Adrenal gland (tissue), 5 donors: ENCODE measurements around the gene POT1.

Source experiments
- POLR2A ChIP-seq, 2 donors: fragments of 450-650 bp; IDR thresholded peaks; one replicate each; pipeline ENCODE4 v1.6.1; 2017; ENCODE audit warnings: antibody characterized with exemption in 2 of 2, mild to moderate bottlenecking in 2 of 2, moderate library complexity in 1 of 2
- TF ChIP-seq, protein P1 (sequence below), 6 experiments: fragments of 450-650 bp in 4 of 6; fragments of 200-600 bp in 2 of 6; sonication (generic) in 1 of 6; IDR thresholded peaks; 1 replicate in 5 of 6; 2 replicates in 1 of 6; pipeline versions ENCODE4 v1.5.1 to v1.8.0; 2016 to 2021; ENCODE audit warnings: antibody characterized with exemption in 6 of 6, mild to moderate bottlenecking in 2 of 6, moderate library complexity in 1 of 6
- donor health status: DM: no; HTN: no; CAD: no.

GRCh38 chr7:124790645-124791044, 139.0 kb downstream of the POT1 start:
- TF ChIP-seq, protein P1, sequence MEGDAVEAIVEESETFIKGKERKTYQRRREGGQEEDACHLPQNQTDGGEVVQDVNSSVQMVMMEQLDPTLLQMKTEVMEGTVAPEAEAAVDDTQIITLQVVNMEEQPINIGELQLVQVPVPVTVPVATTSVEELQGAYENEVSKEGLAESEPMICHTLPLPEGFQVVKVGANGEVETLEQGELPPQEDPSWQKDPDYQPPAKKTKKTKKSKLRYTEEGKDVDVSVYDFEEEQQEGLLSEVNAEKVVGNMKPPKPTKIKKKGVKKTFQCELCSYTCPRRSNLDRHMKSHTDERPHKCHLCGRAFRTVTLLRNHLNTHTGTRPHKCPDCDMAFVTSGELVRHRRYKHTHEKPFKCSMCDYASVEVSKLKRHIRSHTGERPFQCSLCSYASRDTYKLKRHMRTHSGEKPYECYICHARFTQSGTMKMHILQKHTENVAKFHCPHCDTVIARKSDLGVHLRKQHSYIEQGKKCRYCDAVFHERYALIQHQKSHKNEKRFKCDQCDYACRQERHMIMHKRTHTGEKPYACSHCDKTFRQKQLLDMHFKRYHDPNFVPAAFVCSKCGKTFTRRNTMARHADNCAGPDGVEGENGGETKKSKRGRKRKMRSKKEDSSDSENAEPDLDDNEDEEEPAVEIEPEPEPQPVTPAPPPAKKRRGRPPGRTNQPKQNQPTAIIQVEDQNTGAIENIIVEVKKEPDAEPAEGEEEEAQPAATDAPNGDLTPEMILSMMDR (IDR thresholded peaks at IDR 0.05): no peak
- TF ChIP-seq POLR2A (IDR thresholded peaks at IDR 0.05): no peak
